ENCODE results near the gene CFAP100.

Gene CFAP100

GRCh38 chr3:126448136-126448892 lies 53.6 kb downstream of the CFAP100 start:
- Histone ChIP-seq H3K4me3 (no peak overlapping the region), H3K9me3 (no peaks in the 10 kb centered on the region), H3K27me3 (ENCODE audit: low read depth) (no peaks in the 10 kb centered on the region), H3K4me1 (peaks cover 3% of the 10 kb centered on the region; the same call in 1 of the 2 replicates), H3K36me3 (replicated peaks) (peaks cover 12% of the 10 kb centered on the region)
- in situ Hi-C loops (cut with MboI; ENCODE audit: low sequenced_read_pairs) = no loop called here
- no peak for DNase-seq (ENCODE audit: low spot score in 2 of 2)

- peaks cover 13% of the 10 kb centered on the region for H3K36me3 ChIP-seq (replicated peaks)
- in situ Hi-C loops (cut with MboI; ENCODE audit: low sequenced_read_pairs) = no loop called here
- H3K9me3 ChIP-seq = no peaks in the 10 kb centered on the region
- H3K4me1 ChIP-seq = peaks cover 8% of the 10 kb centered on the region; the same call in 1 of the 2 replicates
- DNase-seq (ENCODE audit: low spot score in 2 of 2) = no peak
- H3K27me3 ChIP-seq (ENCODE audit: low read depth) = no peaks in the 10 kb centered on the region
- H3K4me3 ChIP-seq = no peak overlapping the region
Measured at GRCh38 chr3:126448893-126449180, 54.1 kb downstream of the CFAP100 start.

- H3K4me1 ChIP-seq = peaks cover 12% of the 10 kb centered on the region
- no peak for DNase-seq (ENCODE audit: low spot score in 2 of 2)
- no peaks in the 10 kb centered on the region for H3K9me3 ChIP-seq
- no peak overlapping the region for H3K4me3 ChIP-seq
- in situ Hi-C loops (cut with MboI; ENCODE audit: low sequenced_read_pairs) = no loop called here
- H3K27me3 ChIP-seq (ENCODE audit: low read depth) = no peaks in the 10 kb centered on the region
- peaks cover 20% of the 10 kb centered on the region for H3K36me3 ChIP-seq (replicated peaks)
Measured at GRCh38 chr3:126449621-126450051, 54.9 kb downstream of the CFAP100 start.

DNA sequence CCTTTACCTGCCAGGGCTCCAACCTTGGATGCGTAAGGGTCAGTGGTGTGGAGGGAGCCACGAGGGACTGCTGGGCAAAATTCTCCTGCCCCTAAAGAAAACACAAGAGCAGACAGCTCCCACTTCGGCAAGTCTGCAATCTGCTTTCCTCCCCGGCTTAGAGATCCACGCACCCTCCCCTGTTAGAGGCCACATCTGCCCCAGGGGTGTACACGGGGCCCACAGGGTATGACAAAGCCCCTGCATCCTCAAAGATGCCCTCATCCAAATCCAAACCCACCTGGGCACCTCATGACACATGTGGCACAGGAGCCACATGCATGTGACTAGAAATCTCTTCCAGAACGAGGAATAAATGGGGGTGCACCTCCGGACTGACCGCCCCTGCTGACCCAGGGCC lies 55.5 kb downstream of the CFAP100 start:
- H3K4me1 ChIP-seq = peaks cover 12% of the 10 kb centered on the region
- no peak for DNase-seq (ENCODE audit: low spot score in 2 of 2)
- no peaks in the 10 kb centered on the region for H3K9me3 ChIP-seq
- in situ Hi-C loops (cut with MboI; ENCODE audit: low sequenced_read_pairs) = no loop called here
- H3K4me3 ChIP-seq = no peak overlapping the region
- no peaks in the 10 kb centered on the region for H3K27me3 ChIP-seq (ENCODE audit: low read depth)
- peaks cover 24% of the 10 kb centered on the region for H3K36me3 ChIP-seq (replicated peaks)

DNA sequence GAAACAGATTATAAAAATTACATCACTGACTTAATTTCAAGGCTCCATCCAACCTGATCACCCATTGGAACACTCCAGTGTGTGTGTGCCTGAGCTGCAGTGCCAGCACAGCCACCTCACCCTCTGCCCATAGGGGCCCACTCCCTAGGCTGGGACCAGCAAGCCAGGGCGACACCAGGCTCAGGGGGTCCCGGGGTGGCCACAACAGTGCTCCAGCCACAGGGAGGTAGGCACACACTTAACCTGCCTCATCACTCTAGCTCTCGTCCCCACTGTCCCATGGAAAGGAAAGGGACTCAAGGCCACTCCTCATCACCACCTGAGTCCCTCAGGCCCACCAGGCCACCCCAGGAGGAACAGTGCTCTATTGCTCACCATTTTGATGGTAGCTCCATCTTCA lies 56.0 kb downstream of the CFAP100 start:
- Histone ChIP-seq H3K9me3 (no peaks in the 10 kb centered on the region), H3K4me3 (no peak overlapping the region), H3K4me1 (peaks cover 12% of the 10 kb centered on the region), H3K27me3 (ENCODE audit: low read depth) (no peaks in the 10 kb centered on the region), H3K36me3 (replicated peaks) (peaks cover 24% of the 10 kb centered on the region)
- DNase-seq (ENCODE audit: low spot score in 2 of 2) = no peak
- in situ Hi-C loops (cut with MboI; ENCODE audit: low sequenced_read_pairs) = no loop called here

GRCh38 chr3:126451511-126451910 lies 56.8 kb downstream of the CFAP100 start:
- H3K4me3 ChIP-seq = no peak overlapping the region
- peaks cover 28% of the 10 kb centered on the region for H3K36me3 ChIP-seq (replicated peaks)
- H3K9me3 ChIP-seq = no peaks in the 10 kb centered on the region
- no peaks in the 10 kb centered on the region for H3K27me3 ChIP-seq (ENCODE audit: low read depth)
- in situ Hi-C loops (cut with MboI; ENCODE audit: low sequenced_read_pairs) = no loop called here
- no peak for DNase-seq (ENCODE audit: low spot score in 2 of 2)
- peaks cover 12% of the 10 kb centered on the region for H3K4me1 ChIP-seq

GRCh38 chr3:126452213-126452612 lies 57.5 kb downstream of the CFAP100 start:
- H3K4me1 ChIP-seq = peaks cover 12% of the 10 kb centered on the region
- peaks cover 35% of the 10 kb centered on the region for H3K36me3 ChIP-seq (replicated peaks)
- H3K9me3 ChIP-seq = no peaks in the 10 kb centered on the region
- no peaks in the 10 kb centered on the region for H3K27me3 ChIP-seq (ENCODE audit: low read depth)
- in situ Hi-C loops (cut with MboI; ENCODE audit: low sequenced_read_pairs) = no loop called here
- no peak overlapping the region for H3K4me3 ChIP-seq
- DNase-seq (ENCODE audit: low spot score in 2 of 2) = no peak

DNA sequence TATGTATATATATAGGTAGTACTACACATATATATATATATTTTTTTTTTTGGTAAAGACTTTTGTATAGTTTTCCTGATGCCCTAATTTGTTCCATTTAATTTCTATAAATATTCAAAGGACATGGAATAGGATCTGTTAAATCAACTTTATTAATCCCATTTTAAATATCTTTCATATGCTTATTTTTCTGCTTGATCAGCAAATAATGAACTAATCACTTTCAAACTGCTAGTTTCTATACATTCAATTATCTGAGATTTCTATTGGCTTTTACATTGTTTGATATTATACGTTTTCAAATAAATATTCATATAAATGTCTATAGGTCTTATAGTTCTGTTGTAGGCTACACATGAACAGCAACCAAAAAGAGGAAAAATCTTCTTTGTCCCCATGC lies 59.3 kb downstream of the CFAP100 start:
- no peaks in the 10 kb centered on the region for H3K9me3 ChIP-seq
- H3K4me3 ChIP-seq = no peak overlapping the region
- H3K27me3 ChIP-seq (ENCODE audit: low read depth) = no peaks in the 10 kb centered on the region
- peaks cover 12% of the 10 kb centered on the region for H3K4me1 ChIP-seq
- no peak for DNase-seq (ENCODE audit: low spot score in 2 of 2)
- in situ Hi-C loops (cut with MboI; ENCODE audit: low sequenced_read_pairs) = no loop called here
- H3K36me3 ChIP-seq (replicated peaks) = peaks cover 49% of the 10 kb centered on the region

- no peak for DNase-seq (ENCODE audit: low spot score in 2 of 2)
- Histone ChIP-seq H3K9me3 (no peaks in the 10 kb centered on the region), H3K4me1 (peaks cover 12% of the 10 kb centered on the region), H3K27me3 (ENCODE audit: low read depth) (no peaks in the 10 kb centered on the region), H3K4me3 (no peak overlapping the region), H3K36me3 (replicated peaks) (peaks cover 55% of the 10 kb centered on the region)
- in situ Hi-C loops (cut with MboI; ENCODE audit: low sequenced_read_pairs) = no loop called here
Measured at GRCh38 chr3:126454437-126455198, 59.9 kb downstream of the CFAP100 start.

GRCh38 chr3:126456211-126456610 lies 61.5 kb downstream of the CFAP100 start:
- Histone ChIP-seq H3K4me1 (peaks cover 12% of the 10 kb centered on the region), H3K4me3 (no peak overlapping the region), H3K36me3 (replicated peaks) (peaks cover 65% of the 10 kb centered on the region), H3K9me3 (no peaks in the 10 kb centered on the region), H3K27me3 (ENCODE audit: low read depth) (no peaks in the 10 kb centered on the region)
- in situ Hi-C loops (cut with MboI; ENCODE audit: low sequenced_read_pairs) = no loop called here
- no peak for DNase-seq (ENCODE audit: low spot score in 2 of 2)

- H3K4me1 ChIP-seq = peaks cover 12% of the 10 kb centered on the region
- DNase-seq (ENCODE audit: low spot score in 2 of 2) = no peak
- no peaks in the 10 kb centered on the region for H3K9me3 ChIP-seq
- in situ Hi-C loops (cut with MboI; ENCODE audit: low sequenced_read_pairs) = no loop called here
- no peak overlapping the region for H3K4me3 ChIP-seq
- H3K27me3 ChIP-seq (ENCODE audit: low read depth) = no peaks in the 10 kb centered on the region
- peaks cover 67% of the 10 kb centered on the region for H3K36me3 ChIP-seq (replicated peaks)
Measured at GRCh38 chr3:126456766-126457388, 62.2 kb downstream of the CFAP100 start.

- peaks cover 78% of the 10 kb centered on the region for H3K36me3 ChIP-seq (replicated peaks)
- no peaks in the 10 kb centered on the region for H3K27me3 ChIP-seq (ENCODE audit: low read depth)
Measured at GRCh38 chr3:126459111-126459762, 64.5 kb downstream of the CFAP100 start.

DNA sequence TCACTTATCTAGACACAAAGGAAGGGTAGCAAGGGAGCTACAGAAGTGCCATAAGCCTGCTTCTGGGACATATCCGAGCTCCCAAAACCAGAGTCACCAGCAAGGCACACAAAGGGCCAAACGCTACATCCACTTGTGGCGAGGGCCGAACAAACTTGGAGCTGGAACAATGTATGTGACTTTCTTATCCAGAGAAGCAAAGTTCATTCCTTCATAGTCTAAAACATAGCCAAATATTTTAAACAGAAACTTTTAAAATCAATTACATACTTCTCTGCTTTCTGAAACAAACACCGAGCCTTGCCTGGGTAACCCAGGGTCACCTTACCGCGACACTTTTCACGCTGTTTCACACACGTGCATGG lies 65.0 kb downstream of the CFAP100 start:
- Histone ChIP-seq H3K4me3 (no peak overlapping the region), H3K9me3 (no peaks in the 10 kb centered on the region), H3K27me3 (ENCODE audit: low read depth) (no peaks in the 10 kb centered on the region), H3K36me3 (replicated peaks) (peaks cover 78% of the 10 kb centered on the region), H3K4me1 (no peaks in the 10 kb centered on the region; the same call in 1 of the 2 replicates)
- DNase-seq (ENCODE audit: low spot score in 2 of 2) = no peak
- in situ Hi-C loops (cut with MboI; ENCODE audit: low sequenced_read_pairs) = no loop called here

More at GRCh38 chr3:126459111-126459762, 64.5 kb downstream of the CFAP100 start:
- H3K9me3 ChIP-seq = no peaks in the 10 kb centered on the region
- DNase-seq (ENCODE audit: low spot score in 2 of 2) = no peak
- in situ Hi-C loops (cut with MboI; ENCODE audit: low sequenced_read_pairs) = no loop called here
- peaks cover 1% of the 10 kb centered on the region; the same call in 1 of the 2 replicates for H3K4me1 ChIP-seq
- no peak overlapping the region for H3K4me3 ChIP-seq

- DNase-seq (ENCODE audit: low spot score in 2 of 2) = no peak
- no peaks in the 10 kb centered on the region for H3K27me3 ChIP-seq (ENCODE audit: low read depth)
- peaks cover 81% of the 10 kb centered on the region for H3K36me3 ChIP-seq (replicated peaks)
- no peaks in the 10 kb centered on the region for H3K4me1 ChIP-seq
- H3K9me3 ChIP-seq = no peaks in the 10 kb centered on the region
- in situ Hi-C loops (cut with MboI; ENCODE audit: low sequenced_read_pairs) = no loop called here
- H3K4me3 ChIP-seq = no peak overlapping the region
Measured at GRCh38 chr3:126460381-126460780, 65.7 kb downstream of the CFAP100 start.
